Lower lobe of right lung (tissue), 2 donors: ENCODE results near the gene HINFP. TPM values are rescaled to one million over a fixed set of nuclear protein-coding genes. Genes with fewer than 3 reads are reported as not detected.

Source experiments
- ATAC-seq, 2 donors: fragments of 200-7000 bp; cut with Tn5 transposase; one replicate each; pipeline ENCODE4 v1.9.1; 2020 to 2022; ENCODE audit warnings: mild to moderate bottlenecking in 2 of 2, moderate library complexity in 2 of 2
- DNase-seq: peaks from one replicate; pipeline ENCODE4 v3.0.0-alpha.2; 2020
- H3K27ac ChIP-seq: fragments of 200-600 bp; one replicate; pipeline ENCODE4 v1.8.0; 2022
- H3K27me3 ChIP-seq: fragments of 200-600 bp; one replicate; pipeline ENCODE4 v1.8.0; 2022; ENCODE audit warnings: low read depth
- H3K36me3 ChIP-seq: fragments of 200-600 bp; one replicate; pipeline ENCODE4 v1.8.0; 2022; ENCODE audit warnings: mild to moderate bottlenecking
- H3K4me1 ChIP-seq: fragments of 200-600 bp; one replicate; pipeline ENCODE4 v1.8.0; 2022
- H3K4me3 ChIP-seq: fragments of 200-600 bp; one replicate; pipeline ENCODE4 v1.8.0; 2022; ENCODE audit warnings: mild to moderate bottlenecking
- H3K9me3 ChIP-seq: fragments of 200-600 bp; one replicate; pipeline ENCODE4 v1.8.0; 2022
- intact Hi-C: fragments of 100-400 bp; cut with DNase I; formaldehyde crosslinking; loops from one replicate; pipeline ENCODE4 v1.11.0; 2022
- long read RNA-seq: library from polyadenylated mRNA; unstranded; transcript quantifications from one replicate; pipeline ENCODE4 v2.0.0, GENCODE V29; 2021
- total RNA-seq: library from RNA; stranded (reverse); fragmentation: NEBNext Ultra II Directional; extraction: Animal tissue kit (Norgen Biotek cat#: 25700); gene quantifications from one replicate; pipeline ENCODE4 v1.2.1, GENCODE V29; 2021
- TF ChIP-seq, protein P1 (sequence below): fragments of 200-600 bp; IDR thresholded peaks from one replicate; pipeline ENCODE4 v1.8.0; 2022; ENCODE audit warnings: antibody characterized with exemption, mild to moderate bottlenecking
- donor health status: DM: no; HTN: yes; CAD: no; lungs with severe emphysema.

Gene HINFP, protein sequence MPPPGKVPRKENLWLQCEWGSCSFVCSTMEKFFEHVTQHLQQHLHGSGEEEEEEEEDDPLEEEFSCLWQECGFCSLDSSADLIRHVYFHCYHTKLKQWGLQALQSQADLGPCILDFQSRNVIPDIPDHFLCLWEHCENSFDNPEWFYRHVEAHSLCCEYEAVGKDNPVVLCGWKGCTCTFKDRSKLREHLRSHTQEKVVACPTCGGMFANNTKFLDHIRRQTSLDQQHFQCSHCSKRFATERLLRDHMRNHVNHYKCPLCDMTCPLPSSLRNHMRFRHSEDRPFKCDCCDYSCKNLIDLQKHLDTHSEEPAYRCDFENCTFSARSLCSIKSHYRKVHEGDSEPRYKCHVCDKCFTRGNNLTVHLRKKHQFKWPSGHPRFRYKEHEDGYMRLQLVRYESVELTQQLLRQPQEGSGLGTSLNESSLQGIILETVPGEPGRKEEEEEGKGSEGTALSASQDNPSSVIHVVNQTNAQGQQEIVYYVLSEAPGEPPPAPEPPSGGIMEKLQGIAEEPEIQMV
- total RNA-seq: 31.0 TPM
- long read RNA-seq, transcript HINFP-201 (10 exons, 3,163 nt): major isoform, 9 of 26 reads
- long read RNA-seq, partial matches to known transcripts: 4 of 26 reads
- long read RNA-seq, other reads (novel, unspliced or antisense): 13 of 26 reads

DNA sequence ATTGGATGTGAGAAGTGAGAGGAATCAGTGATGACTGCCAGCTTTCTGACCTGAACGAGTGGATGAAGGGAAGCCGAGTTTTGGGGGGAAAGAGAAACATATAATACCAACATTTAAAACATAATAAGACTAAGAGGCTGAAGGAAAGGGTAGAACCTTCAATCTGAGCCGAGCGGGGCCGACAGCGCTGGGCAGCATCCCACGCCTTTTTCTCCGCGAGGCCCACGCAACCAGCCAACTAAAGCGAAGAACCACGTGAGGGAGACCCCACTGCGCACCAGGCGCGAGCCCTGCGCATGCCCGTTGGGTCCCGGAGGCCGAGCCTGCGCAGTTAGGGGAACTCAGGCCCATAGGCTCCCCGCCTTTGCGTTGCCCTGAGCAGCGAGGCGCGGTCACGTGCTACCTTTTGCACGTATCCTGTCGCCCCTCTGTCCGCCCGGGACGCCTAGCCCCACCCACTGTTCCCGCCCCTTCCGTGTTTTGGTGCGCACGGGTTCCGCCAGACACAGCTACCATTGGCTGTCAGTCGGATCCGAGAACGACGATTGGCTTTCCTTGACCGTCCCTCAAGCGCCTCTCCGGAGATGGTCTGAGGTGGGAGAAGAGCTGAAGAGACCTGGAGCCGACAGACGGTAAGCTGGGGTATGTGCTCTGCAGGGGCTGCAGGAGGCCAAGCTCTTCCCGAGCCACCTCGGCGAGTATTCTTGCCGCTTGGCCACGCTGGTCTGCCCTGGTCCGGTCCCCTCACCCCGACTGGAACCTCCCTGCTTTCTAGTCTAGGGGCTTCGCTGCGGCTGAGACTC lies at the start of gene HINFP:
TSS of gene HINFP (plus strand) at position 573 of the 803 bp plus-strand sequence. CDS start 5,365 bp downstream, outside the sequence.
- intact Hi-C loops: no loop called here
- Histone ChIP-seq H3K4me3 (peak within 1 kb of the TSS; percentile 93), H3K36me3 (peaks cover 26% of the 10 kb centered on the region), H3K4me1 (peaks cover 16% of the 10 kb centered on the region), H3K9me3 (no peaks in the 10 kb centered on the region), H3K27me3 (no peaks in the 10 kb centered on the region), H3K27ac (peak within 1 kb of the TSS; percentile 83)
- peak; percentile 100 for ATAC-seq
- peak; percentile 100 for DNase-seq
- TF ChIP-seq, protein P1, sequence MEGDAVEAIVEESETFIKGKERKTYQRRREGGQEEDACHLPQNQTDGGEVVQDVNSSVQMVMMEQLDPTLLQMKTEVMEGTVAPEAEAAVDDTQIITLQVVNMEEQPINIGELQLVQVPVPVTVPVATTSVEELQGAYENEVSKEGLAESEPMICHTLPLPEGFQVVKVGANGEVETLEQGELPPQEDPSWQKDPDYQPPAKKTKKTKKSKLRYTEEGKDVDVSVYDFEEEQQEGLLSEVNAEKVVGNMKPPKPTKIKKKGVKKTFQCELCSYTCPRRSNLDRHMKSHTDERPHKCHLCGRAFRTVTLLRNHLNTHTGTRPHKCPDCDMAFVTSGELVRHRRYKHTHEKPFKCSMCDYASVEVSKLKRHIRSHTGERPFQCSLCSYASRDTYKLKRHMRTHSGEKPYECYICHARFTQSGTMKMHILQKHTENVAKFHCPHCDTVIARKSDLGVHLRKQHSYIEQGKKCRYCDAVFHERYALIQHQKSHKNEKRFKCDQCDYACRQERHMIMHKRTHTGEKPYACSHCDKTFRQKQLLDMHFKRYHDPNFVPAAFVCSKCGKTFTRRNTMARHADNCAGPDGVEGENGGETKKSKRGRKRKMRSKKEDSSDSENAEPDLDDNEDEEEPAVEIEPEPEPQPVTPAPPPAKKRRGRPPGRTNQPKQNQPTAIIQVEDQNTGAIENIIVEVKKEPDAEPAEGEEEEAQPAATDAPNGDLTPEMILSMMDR: no peak

DNA sequence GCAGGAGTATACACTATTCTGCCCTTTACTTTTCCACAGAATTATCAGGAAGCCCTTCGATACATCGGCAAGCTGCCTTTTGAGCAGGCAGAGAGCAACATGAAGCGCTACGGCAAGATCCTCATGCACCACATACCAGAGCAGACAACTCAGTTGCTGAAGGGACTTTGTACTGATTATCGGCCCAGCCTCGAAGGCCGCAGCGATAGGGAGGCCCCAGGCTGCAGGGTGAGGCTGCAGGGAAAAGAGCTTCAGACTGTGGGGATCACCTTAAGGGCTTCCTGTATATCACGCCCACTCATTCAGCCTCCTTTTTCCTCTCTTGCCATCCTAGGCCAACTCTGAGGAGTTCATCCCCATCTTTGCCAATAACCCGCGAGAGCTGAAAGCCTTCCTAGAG lies 43.5 kb upstream of the HINFP start:
- H3K4me3 ChIP-seq: no peak overlapping the region
- H3K27me3 ChIP-seq: no peaks in the 10 kb centered on the region
- intact Hi-C loops: no loop called here
- no peak for DNase-seq
- H3K4me1 ChIP-seq: no peaks in the 10 kb centered on the region
- H3K27ac ChIP-seq: no peak overlapping the region
- TF ChIP-seq, protein P1: no peak
- peaks cover 99% of the 10 kb centered on the region for H3K36me3 ChIP-seq
- no peaks in the 10 kb centered on the region for H3K9me3 ChIP-seq
- ATAC-seq: no peak

DNA sequence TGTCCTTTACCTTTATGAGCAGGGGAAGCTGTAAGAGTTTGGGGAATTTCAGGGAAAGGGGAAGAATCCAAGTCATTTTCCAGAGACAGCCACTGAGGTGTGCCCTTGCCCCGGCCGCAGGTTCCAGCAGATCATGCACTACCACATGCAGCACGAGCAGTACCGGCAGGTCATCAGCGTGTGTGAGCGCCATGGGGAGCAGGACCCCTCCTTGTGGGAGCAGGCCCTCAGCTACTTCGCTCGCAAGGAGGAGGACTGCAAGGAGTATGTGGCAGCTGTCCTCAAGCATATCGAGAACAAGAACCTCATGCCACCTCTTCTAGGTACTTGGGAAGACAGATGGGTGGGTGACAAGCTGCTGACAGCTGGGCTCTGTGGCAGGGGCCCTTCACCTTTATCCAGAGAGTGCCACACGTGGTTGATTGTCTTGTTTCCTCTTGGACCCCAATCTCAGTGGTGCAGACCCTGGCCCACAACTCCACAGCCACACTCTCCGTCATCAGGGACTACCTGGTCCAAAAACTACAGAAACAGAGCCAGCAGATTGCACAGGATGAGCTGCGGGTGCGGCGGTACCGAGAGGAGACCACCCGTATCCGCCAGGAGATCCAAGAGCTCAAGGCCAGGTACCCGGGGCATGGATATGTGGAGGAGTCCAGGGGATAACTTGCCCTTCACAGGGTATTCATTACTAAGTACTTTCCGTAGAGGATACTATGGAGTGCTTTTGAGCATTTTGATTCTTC lies 42.5 kb upstream of the HINFP start:
- Histone ChIP-seq H3K9me3 (no peaks in the 10 kb centered on the region), H3K4me1 (no peaks in the 10 kb centered on the region), H3K27ac (no peak overlapping the region), H3K36me3 (peaks cover 89% of the 10 kb centered on the region), H3K27me3 (no peaks in the 10 kb centered on the region), H3K4me3 (no peak overlapping the region)
- TF ChIP-seq, protein P1: no peak
- intact Hi-C loops: no loop called here
- ATAC-seq (no peak), DNase-seq (no peak)

DNA sequence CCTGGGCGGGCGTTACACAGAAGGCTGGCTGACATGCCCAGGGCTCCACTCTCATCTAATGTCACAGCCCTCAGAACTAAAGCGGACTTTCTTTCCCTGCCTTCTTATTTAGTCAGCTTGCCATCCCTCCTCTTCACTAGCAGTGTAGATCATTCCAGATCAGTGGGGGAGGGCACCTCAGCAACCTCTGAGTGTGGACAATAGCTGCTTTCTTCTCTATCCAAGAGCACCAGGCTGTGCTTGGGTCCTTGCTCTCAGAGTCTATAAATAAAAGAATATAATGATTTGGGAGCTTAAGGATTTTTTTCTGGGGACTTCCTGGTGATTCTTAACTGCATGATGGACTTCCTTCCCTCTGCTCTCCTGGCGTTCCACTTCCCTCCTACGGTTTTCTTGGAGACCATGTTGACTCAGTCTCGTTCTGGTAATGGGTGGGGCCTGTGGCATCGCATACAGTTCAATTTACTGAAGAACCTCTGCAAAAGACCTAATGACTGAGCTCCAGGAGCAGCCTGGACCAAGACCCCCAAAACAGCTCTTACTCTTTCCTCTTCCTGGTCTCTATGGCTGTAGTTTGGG lies 39.6 kb upstream of the HINFP start:
- peaks cover 60% of the 10 kb centered on the region for H3K36me3 ChIP-seq
- no peaks in the 10 kb centered on the region for H3K9me3 ChIP-seq
- ATAC-seq: no peak
- no peak overlapping the region for H3K27ac ChIP-seq
- H3K4me1 ChIP-seq: peaks cover 15% of the 10 kb centered on the region
- no peak for DNase-seq
- TF ChIP-seq, protein P1: no peak
- no peak overlapping the region for H3K4me3 ChIP-seq
- intact Hi-C loops: no loop called here
- no peaks in the 10 kb centered on the region for H3K27me3 ChIP-seq
